ENCODE data around the gene NUDT17.

NUDT17 gene

GRCh38 chr1:145796753-145797152 lies 48.7 kb upstream of the NUDT17 start:
- H3K9me3 ChIP-seq (ENCODE audit: control insufficient read depth, insufficient read depth, low read depth, low read length): no peaks in the 10 kb centered on the region
- TF ChIP-seq SETDB1 (IDR thresholded peaks at IDR 0.05; ENCODE audit: insufficient read length, low read length): peak; percentile 76
- TF ChIP-seq, protein P1, sequence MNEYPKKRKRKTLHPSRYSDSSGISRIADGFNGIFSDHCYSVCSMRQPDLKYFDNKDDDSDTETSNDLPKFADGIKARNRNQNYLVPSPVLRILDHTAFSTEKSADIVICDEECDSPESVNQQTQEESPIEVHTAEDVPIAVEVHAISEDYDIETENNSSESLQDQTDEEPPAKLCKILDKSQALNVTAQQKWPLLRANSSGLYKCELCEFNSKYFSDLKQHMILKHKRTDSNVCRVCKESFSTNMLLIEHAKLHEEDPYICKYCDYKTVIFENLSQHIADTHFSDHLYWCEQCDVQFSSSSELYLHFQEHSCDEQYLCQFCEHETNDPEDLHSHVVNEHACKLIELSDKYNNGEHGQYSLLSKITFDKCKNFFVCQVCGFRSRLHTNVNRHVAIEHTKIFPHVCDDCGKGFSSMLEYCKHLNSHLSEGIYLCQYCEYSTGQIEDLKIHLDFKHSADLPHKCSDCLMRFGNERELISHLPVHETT (tag by site-specific recombination; IDR thresholded peaks at IDR 0.05): no peak
- TF ChIP-seq ZNF248 (tag by site-specific recombination; IDR thresholded peaks at IDR 0.05): no peak
- TF ChIP-seq ZNF114 (tag by site-specific recombination; IDR thresholded peaks at IDR 0.05): no peak
- H3K4me3 ChIP-seq (ENCODE audit: low read depth, low read length): no peak overlapping the region
- H3K27ac ChIP-seq (ENCODE audit: extremely low read depth, low read depth, low read length): no peak overlapping the region
- ChIA-PET CTCF (interaction anchor here (0.6 kb wide), 1 partner anchor 99 kb away, joined by 3 read pairs; no protein-coding TSS in a partner anchor), POLR2A (no interaction called here)
- H3K4me1 ChIP-seq (ENCODE audit: control insufficient read depth, insufficient read depth, low read length): no peaks in the 10 kb centered on the region
- no peaks in the 10 kb centered on the region for H3K36me3 ChIP-seq (ENCODE audit: control insufficient read depth in 2 of 2, insufficient read depth in 1 of 2, low read length in 2 of 2)

- CTCF ChIA-PET: no interaction called here
- Histone ChIP-seq H3K9me3 (ENCODE audit: control insufficient read depth, insufficient read depth, low read depth, low read length) (no peaks in the 10 kb centered on the region), H3K4me3 (ENCODE audit: low read depth, low read length) (no peak overlapping the region)
Measured at GRCh38 chr1:145799806-145800205, 45.6 kb upstream of the NUDT17 start.

GRCh38 chr1:145804235-145805045 lies 41.0 kb upstream of the NUDT17 start:
- TF ChIP-seq ZNF664 (tag by site-specific recombination; IDR thresholded peaks at IDR 0.05): peak; percentile 99
- no peak for TF ChIP-seq ZNF132 (tag by site-specific recombination; IDR thresholded peaks at IDR 0.05; ENCODE audit: borderline replicate concordance)
- TF ChIP-seq, protein P2, sequence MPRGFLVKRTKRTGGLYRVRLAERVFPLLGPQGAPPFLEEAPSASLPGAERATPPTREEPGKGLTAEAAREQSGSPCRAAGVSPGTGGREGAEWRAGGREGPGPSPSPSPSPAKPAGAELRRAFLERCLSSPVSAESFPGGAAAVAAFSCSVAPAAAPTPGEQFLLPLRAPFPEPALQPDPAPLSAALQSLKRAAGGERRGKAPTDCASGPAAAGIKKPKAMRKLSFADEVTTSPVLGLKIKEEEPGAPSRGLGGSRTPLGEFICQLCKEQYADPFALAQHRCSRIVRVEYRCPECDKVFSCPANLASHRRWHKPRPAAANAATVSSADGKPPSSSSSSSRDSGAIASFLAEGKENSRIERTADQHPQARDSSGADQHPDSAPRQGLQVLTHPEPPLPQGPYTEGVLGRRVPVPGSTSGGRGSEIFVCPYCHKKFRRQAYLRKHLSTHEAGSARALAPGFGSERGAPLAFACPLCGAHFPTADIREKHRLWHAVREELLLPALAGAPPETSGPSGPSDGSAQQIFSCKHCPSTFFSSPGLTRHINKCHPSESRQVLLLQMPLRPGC (tag by site-specific recombination; IDR thresholded peaks at IDR 0.05): no peak
- no peak for TF ChIP-seq ZNF140 (tag by site-specific recombination; IDR thresholded peaks at IDR 0.05)
- TF ChIP-seq, protein P3, sequence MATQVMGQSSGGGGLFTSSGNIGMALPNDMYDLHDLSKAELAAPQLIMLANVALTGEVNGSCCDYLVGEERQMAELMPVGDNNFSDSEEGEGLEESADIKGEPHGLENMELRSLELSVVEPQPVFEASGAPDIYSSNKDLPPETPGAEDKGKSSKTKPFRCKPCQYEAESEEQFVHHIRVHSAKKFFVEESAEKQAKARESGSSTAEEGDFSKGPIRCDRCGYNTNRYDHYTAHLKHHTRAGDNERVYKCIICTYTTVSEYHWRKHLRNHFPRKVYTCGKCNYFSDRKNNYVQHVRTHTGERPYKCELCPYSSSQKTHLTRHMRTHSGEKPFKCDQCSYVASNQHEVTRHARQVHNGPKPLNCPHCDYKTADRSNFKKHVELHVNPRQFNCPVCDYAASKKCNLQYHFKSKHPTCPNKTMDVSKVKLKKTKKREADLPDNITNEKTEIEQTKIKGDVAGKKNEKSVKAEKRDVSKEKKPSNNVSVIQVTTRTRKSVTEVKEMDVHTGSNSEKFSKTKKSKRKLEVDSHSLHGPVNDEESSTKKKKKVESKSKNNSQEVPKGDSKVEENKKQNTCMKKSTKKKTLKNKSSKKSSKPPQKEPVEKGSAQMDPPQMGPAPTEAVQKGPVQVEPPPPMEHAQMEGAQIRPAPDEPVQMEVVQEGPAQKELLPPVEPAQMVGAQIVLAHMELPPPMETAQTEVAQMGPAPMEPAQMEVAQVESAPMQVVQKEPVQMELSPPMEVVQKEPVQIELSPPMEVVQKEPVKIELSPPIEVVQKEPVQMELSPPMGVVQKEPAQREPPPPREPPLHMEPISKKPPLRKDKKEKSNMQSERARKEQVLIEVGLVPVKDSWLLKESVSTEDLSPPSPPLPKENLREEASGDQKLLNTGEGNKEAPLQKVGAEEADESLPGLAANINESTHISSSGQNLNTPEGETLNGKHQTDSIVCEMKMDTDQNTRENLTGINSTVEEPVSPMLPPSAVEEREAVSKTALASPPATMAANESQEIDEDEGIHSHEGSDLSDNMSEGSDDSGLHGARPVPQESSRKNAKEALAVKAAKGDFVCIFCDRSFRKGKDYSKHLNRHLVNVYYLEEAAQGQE (tag by site-specific recombination; IDR thresholded peaks at IDR 0.05): no peak
- TF ChIP-seq, protein P4, sequence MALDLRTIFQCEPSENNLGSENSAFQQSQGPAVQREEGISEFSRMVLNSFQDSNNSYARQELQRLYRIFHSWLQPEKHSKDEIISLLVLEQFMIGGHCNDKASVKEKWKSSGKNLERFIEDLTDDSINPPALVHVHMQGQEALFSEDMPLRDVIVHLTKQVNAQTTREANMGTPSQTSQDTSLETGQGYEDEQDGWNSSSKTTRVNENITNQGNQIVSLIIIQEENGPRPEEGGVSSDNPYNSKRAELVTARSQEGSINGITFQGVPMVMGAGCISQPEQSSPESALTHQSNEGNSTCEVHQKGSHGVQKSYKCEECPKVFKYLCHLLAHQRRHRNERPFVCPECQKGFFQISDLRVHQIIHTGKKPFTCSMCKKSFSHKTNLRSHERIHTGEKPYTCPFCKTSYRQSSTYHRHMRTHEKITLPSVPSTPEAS (tag by site-specific recombination; IDR thresholded peaks at IDR 0.05): peak; percentile 53
- Histone ChIP-seq H3K9me3 (ENCODE audit: control insufficient read depth, insufficient read depth, low read depth, low read length) (no peaks in the 10 kb centered on the region), H3K4me1 (ENCODE audit: control insufficient read depth, insufficient read depth, low read length) (peaks cover 15% of the 10 kb centered on the region), H3K4me3 (ENCODE audit: low read depth, low read length) (no peak overlapping the region), H3K36me3 (ENCODE audit: control insufficient read depth in 2 of 2, insufficient read depth in 1 of 2, low read length in 2 of 2) (no peaks in the 10 kb centered on the region), H3K27ac (ENCODE audit: extremely low read depth, low read depth, low read length) (no peak overlapping the region)
- ChIA-PET CTCF (interaction anchor here (0.7 kb wide), 1 partner anchor 21 kb away, joined by 3 read pairs; no protein-coding TSS in a partner anchor), POLR2A (interaction anchor here (1.0 to 1.2 kb wide), 3 partner anchors 20 to 54 kb away, joined by 3 to 5 read pairs (median 4); partner anchors contain the start of genes PIAS3, POLR3C and RNF115)

More at GRCh38 chr1:145799806-145800205, 45.6 kb upstream of the NUDT17 start:
- H3K27ac ChIP-seq (ENCODE audit: extremely low read depth, low read depth, low read length): no peak overlapping the region
- H3K4me1 ChIP-seq (ENCODE audit: control insufficient read depth, insufficient read depth, low read length): peaks cover 12% of the 10 kb centered on the region
- no peak for TF ChIP-seq ZNF664 (tag by site-specific recombination; IDR thresholded peaks at IDR 0.05)
- no peak for TF ChIP-seq IKZF3 (tag by site-specific recombination; IDR thresholded peaks at IDR 0.05)
- TF ChIP-seq GLIS1 (tag by site-specific recombination; IDR thresholded peaks at IDR 0.05): 0 out of 2 replicates have a peak, but pooled peaks have one; percentile 23
- no peaks in the 10 kb centered on the region for H3K36me3 ChIP-seq (ENCODE audit: control insufficient read depth in 2 of 2, insufficient read depth in 1 of 2, low read length in 2 of 2)
- POLR2A ChIA-PET: no interaction called here
